H9 (cell line): ENCODE results near the gene CHTOP. TPM values are rescaled to one million over a fixed set of nuclear protein-coding genes. Genes with fewer than 3 reads are reported as not detected.

ENCODE experiments used
- DNase-seq: peaks from one replicate; pipeline ENCODE4 v3.0.0-alpha.2; 2017
- H2AFZ ChIP-seq: one replicate; pipeline ENCODE4 v1.6.1; 2013; ENCODE audit warnings: mild to moderate bottlenecking, low read length, control low read depth, moderate library complexity
- H2AK5ac ChIP-seq: 2 replicates; pipeline ENCODE4 v1.6.1; 2013; ENCODE audit warnings: low read length, control low read depth, mixed read lengths; ENCODE audit not compliant: insufficient read length
- H2BK120ac ChIP-seq: one replicate; pipeline ENCODE4 v1.6.1; 2013; ENCODE audit warnings: low read depth, mild to moderate bottlenecking, low read length, control low read depth, inconsistent platforms; ENCODE audit not compliant: poor library complexity, severe bottlenecking
- H2BK12ac ChIP-seq: 2 replicates; pipeline ENCODE4 v1.6.1; 2013; ENCODE audit warnings: low read length, control low read depth, mixed read lengths, low read depth; ENCODE audit not compliant: insufficient read length
- H2BK15ac ChIP-seq: 2 replicates; pipeline ENCODE4 v1.6.1; 2013; ENCODE audit warnings: low read depth, low read length, control low read depth
- H2BK20ac ChIP-seq: one replicate; pipeline ENCODE4 v1.6.1; 2013; ENCODE audit warnings: low read depth, mild to moderate bottlenecking, low read length, control low read depth, inconsistent platforms; ENCODE audit not compliant: poor library complexity, severe bottlenecking
- H2BK5ac ChIP-seq: 2 replicates; pipeline ENCODE4 v1.6.1; 2013; ENCODE audit warnings: low read length, control low read depth, mixed read lengths; ENCODE audit not compliant: insufficient read length
- H3K14ac ChIP-seq: 2 replicates; pipeline ENCODE4 v1.6.1; 2013; ENCODE audit warnings: low read length, control low read depth; ENCODE audit not compliant: insufficient read depth
- H3K18ac ChIP-seq: 2 replicates; pipeline ENCODE4 v1.6.1; 2013; ENCODE audit warnings: low read depth, mild to moderate bottlenecking, mixed read lengths, low read length, control low read depth; ENCODE audit not compliant: insufficient read length
- H3K23ac ChIP-seq: 2 replicates; pipeline ENCODE4 v1.6.1; 2013; ENCODE audit warnings: low read length, control low read depth, mixed read lengths, low read depth; ENCODE audit not compliant: insufficient read length
- H3K23me2 ChIP-seq: 2 replicates; pipeline ENCODE4 v1.6.1; 2013; ENCODE audit warnings: low read depth, mild to moderate bottlenecking, mixed read lengths, low read length, control low read depth; ENCODE audit not compliant: insufficient read length, poor library complexity, severe bottlenecking
- H3K27ac ChIP-seq: 2 replicates; pipeline ENCODE4 v1.5.1; 2013; ENCODE audit warnings: low read length, control low read depth, mixed read lengths, low read depth; ENCODE audit not compliant: insufficient read length
- H3K27me3 ChIP-seq: 2 replicates; pipeline ENCODE4 v1.6.1; 2013; ENCODE audit warnings: low read length, control low read depth, inconsistent platforms; ENCODE audit not compliant: insufficient read depth
- H3K4ac ChIP-seq: 2 replicates; pipeline ENCODE4 v1.6.1; 2013; ENCODE audit warnings: low read depth, mild to moderate bottlenecking, control low read depth, inconsistent platforms, low read length, moderate library complexity
- H3K4me1 ChIP-seq: 2 replicates; pipeline ENCODE4 v1.6.1; 2013; ENCODE audit warnings: low read length, control low read depth, inconsistent platforms; ENCODE audit not compliant: insufficient read depth
- H3K4me2 ChIP-seq: 2 replicates; pipeline ENCODE4 v1.6.1; 2013; ENCODE audit warnings: low read length, control low read depth, mixed read lengths; ENCODE audit not compliant: insufficient read length, insufficient read depth
- H3K56ac ChIP-seq: 2 replicates; pipeline ENCODE4 v1.6.1; 2013; ENCODE audit warnings: low read depth, mild to moderate bottlenecking, mixed read lengths, low read length, control low read depth; ENCODE audit not compliant: insufficient read length
- H3K79me1 ChIP-seq: 2 replicates; pipeline ENCODE4 v1.6.1; 2013; ENCODE audit warnings: low read depth, mild to moderate bottlenecking, moderate library complexity, low read length, control low read depth, inconsistent platforms; ENCODE audit not compliant: insufficient read depth, poor library complexity, severe bottlenecking
- H3K79me2 ChIP-seq: 2 replicates; pipeline ENCODE4 v1.6.1; 2013; ENCODE audit warnings: low read length, control low read depth, inconsistent platforms; ENCODE audit not compliant: insufficient read depth
- H3K9ac ChIP-seq: 2 replicates; pipeline ENCODE4 v1.6.1; 2013; ENCODE audit warnings: low read length, control low read depth, mixed read lengths; ENCODE audit not compliant: insufficient read length; ENCODE audit errors: extremely low read depth
- H3K9me3 ChIP-seq: one replicate; pipeline ENCODE4 v1.6.1; 2013; ENCODE audit warnings: low read depth, low read length, inconsistent platforms; ENCODE audit not compliant: control insufficient read depth
- H3T11ph ChIP-seq: one replicate; pipeline ENCODE4 v1.6.1; 2013; ENCODE audit warnings: mild to moderate bottlenecking, low read length, control low read depth, inconsistent platforms
- H4K20me1 ChIP-seq: one replicate; pipeline ENCODE4 v1.6.1; 2013; ENCODE audit not compliant: control insufficient read depth, insufficient read length, insufficient read depth
- H4K5ac ChIP-seq: 2 replicates; pipeline ENCODE4 v1.6.1; 2013; ENCODE audit warnings: low read depth, mild to moderate bottlenecking, mixed read lengths, low read length, control low read depth; ENCODE audit not compliant: insufficient read length
- H4K8ac ChIP-seq: replicated peaks from 2 replicates; pipeline ENCODE4 v1.6.1; 2013; ENCODE audit warnings: low read length, control low read depth, mixed read lengths, low read depth; ENCODE audit not compliant: insufficient read length
- H4K91ac ChIP-seq: 2 replicates; pipeline ENCODE4 v1.6.1; 2013; ENCODE audit warnings: low read depth, mild to moderate bottlenecking, moderate library complexity, mixed read lengths, low read length, control low read depth; ENCODE audit not compliant: insufficient read length
- H3K27ac Mint-ChIP-seq, 3 experiments: 2 replicates in 2 of 3; 3 replicates in 1 of 3; pipeline ENCODE4 v1.8.0; 2020 to 2021; ENCODE audit warnings: mixed read lengths in 3 of 3, mild to moderate bottlenecking in 1 of 3, moderate library complexity in 1 of 3
- H3K27me3 Mint-ChIP-seq: 2 replicates; pipeline ENCODE4 v1.8.0; 2021; ENCODE audit warnings: low read depth, mild to moderate bottlenecking, moderate library complexity, mixed read lengths
- H3K36me3 Mint-ChIP-seq, 3 experiments: 2 replicates in 2 of 3; 3 replicates in 1 of 3; pipeline ENCODE4 v1.8.0; 2020 to 2021; ENCODE audit warnings: low read depth in 3 of 3, mixed read lengths in 3 of 3; ENCODE audit not compliant: insufficient read depth in 1 of 3
- H3K4me1 Mint-ChIP-seq, 2 experiments: 2 replicates each; pipeline ENCODE4 v1.8.0; 2020; ENCODE audit warnings: mixed read lengths in 2 of 2
- H3K4me3 Mint-ChIP-seq, 2 experiments: 2 replicates in 1 of 2; 3 replicates in 1 of 2; pipeline ENCODE4 v1.8.0; 2020 to 2021; ENCODE audit warnings: mild to moderate bottlenecking in 2 of 2, mixed read lengths in 2 of 2, moderate library complexity in 1 of 2
- H3K9me3 Mint-ChIP-seq, 2 experiments: 2 replicates in 1 of 2; 3 replicates in 1 of 2; pipeline ENCODE4 v1.8.0; 2020; ENCODE audit warnings: mild to moderate bottlenecking in 2 of 2, mixed read lengths in 2 of 2, moderate library complexity in 1 of 2
- WGBS: extraction: QIAGEN DNeasy Blood & Tissue Kit; methylation state at CpG from one replicate; pipeline ENCODE4 v1.1.7; 2013; ENCODE audit warnings: missing lambda C conversion rate, low lambda C conversion rate, mixed read lengths; ENCODE audit not compliant: insufficient read length; ENCODE audit errors: extremely low coverage; 5-methylcytosine and 5-hydroxymethylcytosine counted together
- total RNA-seq: library from RNA; stranded (reverse); gene quantifications from 2 replicates; pipeline ENCODE4 v1.2.1, GENCODE V29; 2021
- TF ChIP-seq, protein P1 (sequence below): fragments of 200-600 bp; sonication (generic); conservative IDR thresholded peaks from 3 replicates; pipeline ENCODE4 v1.8.0; 2021; ENCODE audit warnings: antibody characterized with exemption, mild to moderate bottlenecking

The CHTOP gene
- total RNA-seq, 1 experiment from 2014 or later: 126 TPM

DNA sequence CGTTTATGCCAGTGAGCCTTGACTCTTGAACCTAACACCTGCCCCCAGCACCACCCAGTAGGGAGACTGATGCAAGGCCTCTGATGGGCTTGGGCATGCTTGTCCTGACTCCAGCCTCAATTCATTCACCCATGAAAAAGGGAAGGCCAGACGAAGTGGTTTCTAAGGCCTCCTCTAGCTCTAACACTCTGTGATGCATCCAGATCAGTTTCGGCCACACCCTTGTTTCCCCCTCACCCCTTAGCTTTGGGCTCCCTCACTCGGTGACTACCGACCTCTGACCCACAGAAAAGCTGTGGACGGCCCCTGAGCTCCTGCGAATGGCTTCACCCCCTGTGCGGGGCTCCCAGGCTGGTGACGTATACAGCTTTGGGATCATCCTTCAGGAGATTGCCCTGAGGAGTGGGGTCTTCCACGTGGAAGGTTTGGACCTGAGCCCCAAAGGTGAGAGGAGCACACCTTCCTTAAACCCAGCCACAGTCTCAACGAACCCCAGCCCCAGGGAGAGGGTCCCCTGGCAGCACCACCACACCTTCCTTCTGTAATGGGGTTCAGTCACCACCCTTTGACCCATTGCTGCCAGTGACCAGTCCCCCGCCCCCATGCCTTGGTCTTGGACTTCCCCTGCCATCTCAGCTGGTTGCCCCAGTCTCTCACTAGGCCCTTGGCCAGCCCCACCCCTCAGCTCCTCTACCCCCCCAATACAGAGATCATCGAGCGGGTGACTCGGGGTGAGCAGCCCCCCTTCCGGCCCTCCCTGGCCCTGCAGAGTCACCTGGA is 53.7 kb downstream of the CHTOP start:
- H3K27me3 ChIP-seq: no peaks in the 10 kb centered on the region
- no peak overlapping the region for H3K23ac ChIP-seq
- H2BK12ac ChIP-seq: no peak overlapping the region
- no peak overlapping the region for H3K56ac ChIP-seq
- Mint-ChIP-seq H3K9me3 (no peaks in the 10 kb centered on the region), H3K36me3 (peaks cover 4 to 33% (median 27%) of the 10 kb centered on the region in 3 experiments; a peak in 5 of 7 replicates), H3K27ac (peak overlapping the region in 1 of 3 experiments; percentile 67; a peak in 2 of 7 replicates), H3K4me3 (no peak overlapping the region), H3K27me3 (peaks cover under 1% of the 10 kb centered on the region; the same call in 1 of the 2 replicates), H3K4me1 (peaks cover 8 to 19% of the 10 kb centered on the region in 2 experiments; a peak in 3 of 4 replicates)
- H3K9ac ChIP-seq: no peak overlapping the region
- no CpG with 5 or more reads among the region's 16 CpGs for WGBS
- H3K79me2 ChIP-seq: no peaks in the 10 kb centered on the region
- H2BK120ac ChIP-seq: no peak overlapping the region
- no peaks in the 10 kb centered on the region for H3K4me1 ChIP-seq
- no peak overlapping the region for H3K4ac ChIP-seq
- H2BK20ac ChIP-seq: no peak overlapping the region
- TF ChIP-seq, protein P1, sequence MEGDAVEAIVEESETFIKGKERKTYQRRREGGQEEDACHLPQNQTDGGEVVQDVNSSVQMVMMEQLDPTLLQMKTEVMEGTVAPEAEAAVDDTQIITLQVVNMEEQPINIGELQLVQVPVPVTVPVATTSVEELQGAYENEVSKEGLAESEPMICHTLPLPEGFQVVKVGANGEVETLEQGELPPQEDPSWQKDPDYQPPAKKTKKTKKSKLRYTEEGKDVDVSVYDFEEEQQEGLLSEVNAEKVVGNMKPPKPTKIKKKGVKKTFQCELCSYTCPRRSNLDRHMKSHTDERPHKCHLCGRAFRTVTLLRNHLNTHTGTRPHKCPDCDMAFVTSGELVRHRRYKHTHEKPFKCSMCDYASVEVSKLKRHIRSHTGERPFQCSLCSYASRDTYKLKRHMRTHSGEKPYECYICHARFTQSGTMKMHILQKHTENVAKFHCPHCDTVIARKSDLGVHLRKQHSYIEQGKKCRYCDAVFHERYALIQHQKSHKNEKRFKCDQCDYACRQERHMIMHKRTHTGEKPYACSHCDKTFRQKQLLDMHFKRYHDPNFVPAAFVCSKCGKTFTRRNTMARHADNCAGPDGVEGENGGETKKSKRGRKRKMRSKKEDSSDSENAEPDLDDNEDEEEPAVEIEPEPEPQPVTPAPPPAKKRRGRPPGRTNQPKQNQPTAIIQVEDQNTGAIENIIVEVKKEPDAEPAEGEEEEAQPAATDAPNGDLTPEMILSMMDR: no peak
- H2BK5ac ChIP-seq: no peak overlapping the region
- H4K5ac ChIP-seq: no peak overlapping the region
- H2AFZ ChIP-seq: no peak overlapping the region
- no peaks in the 10 kb centered on the region for H4K20me1 ChIP-seq
- no peak overlapping the region for H3K27ac ChIP-seq
- no peak overlapping the region for H3K18ac ChIP-seq
- no peak overlapping the region for H3K14ac ChIP-seq
- H3K79me1 ChIP-seq: no peaks in the 10 kb centered on the region
- no peak overlapping the region for H4K91ac ChIP-seq
- no peak overlapping the region for H3T11ph ChIP-seq
- H3K23me2 ChIP-seq: no peaks in the 10 kb centered on the region
- H3K9me3 ChIP-seq: no peaks in the 10 kb centered on the region
- H2AK5ac ChIP-seq: no peak overlapping the region
- no peak overlapping the region for H3K4me2 ChIP-seq
- no peak overlapping the region for H2BK15ac ChIP-seq
- DNase-seq: no peak
- no peak overlapping the region for H4K8ac ChIP-seq
